Measurements from ENCODE around the gene MAPRE3. TPM values are rescaled to one million over a fixed set of nuclear protein-coding genes. Genes with fewer than 3 reads are reported as not detected.

Gene MAPRE3
- total RNA-seq, 1 experiment from 2014 or later: 10.3 TPM

DNA sequence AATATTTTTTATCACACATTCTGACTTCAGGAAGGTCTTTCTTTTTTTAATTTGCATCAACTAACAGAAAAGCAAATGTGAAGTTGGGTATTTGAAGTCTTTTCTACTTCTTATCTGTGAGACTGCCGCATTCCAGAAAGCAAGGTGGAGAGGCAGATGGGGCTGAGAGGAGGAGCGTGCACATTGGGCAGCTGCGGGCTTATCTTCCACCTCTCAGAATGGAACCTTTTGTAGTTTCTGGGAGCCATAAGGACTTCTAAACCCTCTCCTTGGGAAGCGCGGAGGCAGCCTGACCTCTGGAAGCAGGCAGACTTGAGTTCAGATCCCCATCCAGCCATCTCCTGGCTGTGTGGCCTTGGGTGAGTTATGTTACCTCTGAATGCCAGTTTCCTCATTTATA is 3.9 kb downstream of the MAPRE3 start:
- no peak overlapping the region for H3K4me3 Mint-ChIP-seq
- no peak overlapping the region for H3K27ac Mint-ChIP-seq
- H3K27me3 Mint-ChIP-seq (ENCODE audit: low read depth): peaks cover 21% of the 10 kb centered on the region
- POLR2A ChIA-PET: no interaction called here
- TF ChIP-seq ZNF121 (CRISPR knock-in tag; IDR thresholded peaks at IDR 0.05): no peak
- TF ChIP-seq, protein P1, sequence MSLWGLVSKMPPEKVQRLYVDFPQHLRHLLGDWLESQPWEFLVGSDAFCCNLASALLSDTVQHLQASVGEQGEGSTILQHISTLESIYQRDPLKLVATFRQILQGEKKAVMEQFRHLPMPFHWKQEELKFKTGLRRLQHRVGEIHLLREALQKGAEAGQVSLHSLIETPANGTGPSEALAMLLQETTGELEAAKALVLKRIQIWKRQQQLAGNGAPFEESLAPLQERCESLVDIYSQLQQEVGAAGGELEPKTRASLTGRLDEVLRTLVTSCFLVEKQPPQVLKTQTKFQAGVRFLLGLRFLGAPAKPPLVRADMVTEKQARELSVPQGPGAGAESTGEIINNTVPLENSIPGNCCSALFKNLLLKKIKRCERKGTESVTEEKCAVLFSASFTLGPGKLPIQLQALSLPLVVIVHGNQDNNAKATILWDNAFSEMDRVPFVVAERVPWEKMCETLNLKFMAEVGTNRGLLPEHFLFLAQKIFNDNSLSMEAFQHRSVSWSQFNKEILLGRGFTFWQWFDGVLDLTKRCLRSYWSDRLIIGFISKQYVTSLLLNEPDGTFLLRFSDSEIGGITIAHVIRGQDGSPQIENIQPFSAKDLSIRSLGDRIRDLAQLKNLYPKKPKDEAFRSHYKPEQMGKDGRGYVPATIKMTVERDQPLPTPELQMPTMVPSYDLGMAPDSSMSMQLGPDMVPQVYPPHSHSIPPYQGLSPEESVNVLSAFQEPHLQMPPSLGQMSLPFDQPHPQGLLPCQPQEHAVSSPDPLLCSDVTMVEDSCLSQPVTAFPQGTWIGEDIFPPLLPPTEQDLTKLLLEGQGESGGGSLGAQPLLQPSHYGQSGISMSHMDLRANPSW (CRISPR knock-in tag; conservative IDR thresholded peaks at IDR 0.05; ENCODE audit: low read depth): no peak
- TF ChIP-seq, protein P2, sequence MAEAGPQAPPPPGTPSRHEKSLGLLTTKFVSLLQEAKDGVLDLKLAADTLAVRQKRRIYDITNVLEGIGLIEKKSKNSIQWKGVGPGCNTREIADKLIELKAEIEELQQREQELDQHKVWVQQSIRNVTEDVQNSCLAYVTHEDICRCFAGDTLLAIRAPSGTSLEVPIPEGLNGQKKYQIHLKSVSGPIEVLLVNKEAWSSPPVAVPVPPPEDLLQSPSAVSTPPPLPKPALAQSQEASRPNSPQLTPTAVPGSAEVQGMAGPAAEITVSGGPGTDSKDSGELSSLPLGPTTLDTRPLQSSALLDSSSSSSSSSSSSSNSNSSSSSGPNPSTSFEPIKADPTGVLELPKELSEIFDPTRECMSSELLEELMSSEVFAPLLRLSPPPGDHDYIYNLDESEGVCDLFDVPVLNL (CRISPR knock-in tag; IDR thresholded peaks at IDR 0.05; ENCODE audit: borderline replicate concordance, low read depth): no peak
- no peak for TF ChIP-seq OVOL2 (CRISPR knock-in tag; IDR thresholded peaks at IDR 0.05; ENCODE audit: borderline replicate concordance)
- TF ChIP-seq PRRX2 (CRISPR knock-in tag; IDR thresholded peaks at IDR 0.05): no peak
- no peak for TF ChIP-seq GABPB1 (CRISPR knock-in tag; IDR thresholded peaks at IDR 0.05)
- TF ChIP-seq NR3C1 (CRISPR knock-in tag; conservative IDR thresholded peaks at IDR 0.05; ENCODE audit: low read depth): no peak
- no peak for TF ChIP-seq ZNF263 (CRISPR knock-in tag; IDR thresholded peaks at IDR 0.05; ENCODE audit: low read depth)
- TF ChIP-seq, protein P3, sequence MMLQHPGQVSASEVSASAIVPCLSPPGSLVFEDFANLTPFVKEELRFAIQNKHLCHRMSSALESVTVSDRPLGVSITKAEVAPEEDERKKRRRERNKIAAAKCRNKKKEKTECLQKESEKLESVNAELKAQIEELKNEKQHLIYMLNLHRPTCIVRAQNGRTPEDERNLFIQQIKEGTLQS (CRISPR knock-in tag; conservative IDR thresholded peaks at IDR 0.05): no peak
- no peak for TF ChIP-seq CREB1 (CRISPR knock-in tag; IDR thresholded peaks at IDR 0.05)
- TF ChIP-seq FOXJ3 (CRISPR knock-in tag; IDR thresholded peaks at IDR 0.05; ENCODE audit: borderline replicate concordance): no peak
- TF ChIP-seq ZNF232 (CRISPR knock-in tag; IDR thresholded peaks at IDR 0.05): no peak
- no peak for TF ChIP-seq NFE2L1 (CRISPR knock-in tag; IDR thresholded peaks at IDR 0.05)
- TF ChIP-seq, protein P4, sequence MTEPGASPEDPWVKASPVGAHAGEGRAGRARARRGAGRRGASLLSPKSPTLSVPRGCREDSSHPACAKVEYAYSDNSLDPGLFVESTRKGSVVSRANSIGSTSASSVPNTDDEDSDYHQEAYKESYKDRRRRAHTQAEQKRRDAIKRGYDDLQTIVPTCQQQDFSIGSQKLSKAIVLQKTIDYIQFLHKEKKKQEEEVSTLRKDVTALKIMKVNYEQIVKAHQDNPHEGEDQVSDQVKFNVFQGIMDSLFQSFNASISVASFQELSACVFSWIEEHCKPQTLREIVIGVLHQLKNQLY (CRISPR knock-in tag; IDR thresholded peaks at IDR 0.05): no peak
- H3K9me3 Mint-ChIP-seq: no peaks in the 10 kb centered on the region
- no peaks in the 10 kb centered on the region for H3K36me3 Mint-ChIP-seq
- CTCF ChIA-PET: interaction anchor here (2.4 kb wide), 1 partner anchor 42 kb away, joined by 25 read pairs; no protein-coding TSS in a partner anchor
- H3K4me1 Mint-ChIP-seq: peaks cover 34% of the 10 kb centered on the region
- ATAC-seq: no peak
- DNase-seq (ENCODE audit: low spot score): no peak

DNA sequence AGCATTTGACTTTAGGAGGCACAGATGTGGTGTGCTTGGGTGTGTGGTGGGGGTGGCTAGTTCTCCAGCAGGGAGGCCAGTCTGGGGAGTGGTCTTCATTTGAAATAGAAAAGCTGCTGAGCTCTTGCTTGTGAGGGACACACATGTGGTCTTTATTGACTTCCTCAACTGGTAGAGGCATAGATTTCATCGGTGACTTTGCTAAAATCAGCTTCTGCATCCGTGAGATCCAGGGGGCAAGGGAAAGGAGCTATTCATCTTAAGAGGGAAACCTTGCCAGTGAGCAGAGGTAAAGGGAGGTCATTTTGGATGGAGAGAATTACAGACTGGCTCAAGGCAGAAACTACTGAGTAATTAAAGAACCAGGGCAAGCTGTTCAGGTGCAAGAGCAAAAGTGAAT is 4.7 kb downstream of the MAPRE3 start:
- Mint-ChIP-seq H3K9me3 (no peaks in the 10 kb centered on the region), H3K27me3 (ENCODE audit: low read depth) (peaks cover 16% of the 10 kb centered on the region), H3K4me3 (peak overlapping the region; percentile 0; the same call in 1 of the 2 replicates), H3K36me3 (no peaks in the 10 kb centered on the region), H3K27ac (peak overlapping the region; percentile 20; the same call in 1 of the 2 replicates), H3K4me1 (peaks cover 32% of the 10 kb centered on the region)
- ChIA-PET CTCF (interaction anchor here (0.8 to 2.5 kb wide), 7 partner anchors 13 to 129 kb away, joined by 3 to 25 read pairs (median 6); no protein-coding TSS in a partner anchor), POLR2A (no interaction called here)
- peak; percentile 5; the same call in 1 of the 2 replicates for ATAC-seq
- TF ChIP-seq NR1H2 (CRISPR knock-in tag; IDR thresholded peaks at IDR 0.05): no peak
- TF ChIP-seq, protein P5, sequence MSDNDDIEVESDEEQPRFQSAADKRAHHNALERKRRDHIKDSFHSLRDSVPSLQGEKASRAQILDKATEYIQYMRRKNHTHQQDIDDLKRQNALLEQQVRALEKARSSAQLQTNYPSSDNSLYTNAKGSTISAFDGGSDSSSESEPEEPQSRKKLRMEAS (CRISPR knock-in tag; IDR thresholded peaks at IDR 0.05): 0 out of 2 replicates have a peak, but pooled peaks have one; percentile 18
- DNase-seq (ENCODE audit: low spot score): no peak

DNA sequence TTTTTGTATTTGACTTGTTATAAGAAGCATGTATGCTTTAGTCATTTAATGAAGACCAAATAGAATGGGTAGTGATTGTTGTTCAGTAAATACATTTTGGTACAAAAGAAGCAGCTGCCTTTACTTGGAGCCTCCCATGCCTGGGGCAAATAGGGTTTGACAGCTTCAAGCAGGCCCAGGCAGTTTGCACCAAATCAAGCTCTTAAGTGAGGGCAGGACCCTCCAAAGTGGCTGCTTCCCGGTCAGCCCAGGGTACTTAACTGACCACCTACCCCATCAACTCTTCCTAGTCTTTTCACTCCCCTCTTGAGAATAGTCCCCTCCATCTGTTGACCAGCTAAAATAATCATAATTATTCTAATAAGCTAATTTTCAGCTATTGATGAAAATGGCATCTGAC is 5.2 kb downstream of the MAPRE3 start:
- POLR2A ChIA-PET: no interaction called here
- no peaks in the 10 kb centered on the region for H3K9me3 Mint-ChIP-seq
- no peak overlapping the region for H3K4me3 Mint-ChIP-seq
- H3K27ac Mint-ChIP-seq: no peak overlapping the region
- CTCF ChIA-PET: interaction anchor here (0.8 to 2.5 kb wide), 7 partner anchors 14 to 130 kb away, joined by 3 to 25 read pairs (median 6); no protein-coding TSS in a partner anchor
- DNase-seq (ENCODE audit: low spot score): no peak
- H3K27me3 Mint-ChIP-seq (ENCODE audit: low read depth): peaks cover 16% of the 10 kb centered on the region
- ATAC-seq: no peak
- H3K4me1 Mint-ChIP-seq: peaks cover 32% of the 10 kb centered on the region
- H3K36me3 Mint-ChIP-seq: no peaks in the 10 kb centered on the region
- TF ChIP-seq TEAD1 (CRISPR knock-in tag; IDR thresholded peaks at IDR 0.05) (no peak), JAZF1 (CRISPR knock-in tag; IDR thresholded peaks at IDR 0.05) (no peak), GRHL2 (CRISPR knock-in tag; IDR thresholded peaks at IDR 0.05; ENCODE audit: insufficient replicate concordance, severe bottlenecking) (no peak), ELF4 (CRISPR knock-in tag; IDR thresholded peaks at IDR 0.05; ENCODE audit: low read depth) (no peak), ZNF263 (CRISPR knock-in tag; IDR thresholded peaks at IDR 0.05; ENCODE audit: low read depth) (no peak), ZNF219 (CRISPR knock-in tag; IDR thresholded peaks at IDR 0.05; ENCODE audit: borderline replicate concordance) (no peak)
- TF ChIP-seq, protein P6, sequence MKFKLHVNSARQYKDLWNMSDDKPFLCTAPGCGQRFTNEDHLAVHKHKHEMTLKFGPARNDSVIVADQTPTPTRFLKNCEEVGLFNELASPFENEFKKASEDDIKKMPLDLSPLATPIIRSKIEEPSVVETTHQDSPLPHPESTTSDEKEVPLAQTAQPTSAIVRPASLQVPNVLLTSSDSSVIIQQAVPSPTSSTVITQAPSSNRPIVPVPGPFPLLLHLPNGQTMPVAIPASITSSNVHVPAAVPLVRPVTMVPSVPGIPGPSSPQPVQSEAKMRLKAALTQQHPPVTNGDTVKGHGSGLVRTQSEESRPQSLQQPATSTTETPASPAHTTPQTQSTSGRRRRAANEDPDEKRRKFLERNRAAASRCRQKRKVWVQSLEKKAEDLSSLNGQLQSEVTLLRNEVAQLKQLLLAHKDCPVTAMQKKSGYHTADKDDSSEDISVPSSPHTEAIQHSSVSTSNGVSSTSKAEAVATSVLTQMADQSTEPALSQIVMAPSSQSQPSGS (CRISPR knock-in tag; IDR thresholded peaks at IDR 0.05; ENCODE audit: borderline replicate concordance, low read depth): no peak
- TF ChIP-seq, protein P7, sequence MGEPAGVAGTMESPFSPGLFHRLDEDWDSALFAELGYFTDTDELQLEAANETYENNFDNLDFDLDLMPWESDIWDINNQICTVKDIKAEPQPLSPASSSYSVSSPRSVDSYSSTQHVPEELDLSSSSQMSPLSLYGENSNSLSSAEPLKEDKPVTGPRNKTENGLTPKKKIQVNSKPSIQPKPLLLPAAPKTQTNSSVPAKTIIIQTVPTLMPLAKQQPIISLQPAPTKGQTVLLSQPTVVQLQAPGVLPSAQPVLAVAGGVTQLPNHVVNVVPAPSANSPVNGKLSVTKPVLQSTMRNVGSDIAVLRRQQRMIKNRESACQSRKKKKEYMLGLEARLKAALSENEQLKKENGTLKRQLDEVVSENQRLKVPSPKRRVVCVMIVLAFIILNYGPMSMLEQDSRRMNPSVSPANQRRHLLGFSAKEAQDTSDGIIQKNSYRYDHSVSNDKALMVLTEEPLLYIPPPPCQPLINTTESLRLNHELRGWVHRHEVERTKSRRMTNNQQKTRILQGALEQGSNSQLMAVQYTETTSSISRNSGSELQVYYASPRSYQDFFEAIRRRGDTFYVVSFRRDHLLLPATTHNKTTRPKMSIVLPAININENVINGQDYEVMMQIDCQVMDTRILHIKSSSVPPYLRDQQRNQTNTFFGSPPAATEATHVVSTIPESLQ (CRISPR knock-in tag; IDR thresholded peaks at IDR 0.05): no peak
- TF ChIP-seq, protein P8, sequence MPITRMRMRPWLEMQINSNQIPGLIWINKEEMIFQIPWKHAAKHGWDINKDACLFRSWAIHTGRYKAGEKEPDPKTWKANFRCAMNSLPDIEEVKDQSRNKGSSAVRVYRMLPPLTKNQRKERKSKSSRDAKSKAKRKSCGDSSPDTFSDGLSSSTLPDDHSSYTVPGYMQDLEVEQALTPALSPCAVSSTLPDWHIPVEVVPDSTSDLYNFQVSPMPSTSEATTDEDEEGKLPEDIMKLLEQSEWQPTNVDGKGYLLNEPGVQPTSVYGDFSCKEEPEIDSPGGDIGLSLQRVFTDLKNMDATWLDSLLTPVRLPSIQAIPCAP (CRISPR knock-in tag; IDR thresholded peaks at IDR 0.05): no peak

Data from WTC11 (cell line).